H9 (cell line): ENCODE measurements around the gene TBC1D20. TPM values are rescaled to one million over a fixed set of nuclear protein-coding genes. Genes with fewer than 3 reads are reported as not detected.

Experiments used
- DNase-seq: peaks from one replicate; pipeline ENCODE4 v3.0.0-alpha.2; 2017
- H2AFZ ChIP-seq: one replicate; pipeline ENCODE4 v1.6.1; 2013; ENCODE audit warnings: mild to moderate bottlenecking, low read length, control low read depth, moderate library complexity
- H2AK5ac ChIP-seq: 2 replicates; pipeline ENCODE4 v1.6.1; 2013; ENCODE audit warnings: low read length, control low read depth, mixed read lengths; ENCODE audit not compliant: insufficient read length
- H2BK120ac ChIP-seq: one replicate; pipeline ENCODE4 v1.6.1; 2013; ENCODE audit warnings: low read depth, mild to moderate bottlenecking, low read length, control low read depth, inconsistent platforms; ENCODE audit not compliant: poor library complexity, severe bottlenecking
- H2BK12ac ChIP-seq: 2 replicates; pipeline ENCODE4 v1.6.1; 2013; ENCODE audit warnings: low read length, control low read depth, mixed read lengths, low read depth; ENCODE audit not compliant: insufficient read length
- H2BK15ac ChIP-seq: 2 replicates; pipeline ENCODE4 v1.6.1; 2013; ENCODE audit warnings: low read depth, low read length, control low read depth
- H2BK20ac ChIP-seq: one replicate; pipeline ENCODE4 v1.6.1; 2013; ENCODE audit warnings: low read depth, mild to moderate bottlenecking, low read length, control low read depth, inconsistent platforms; ENCODE audit not compliant: poor library complexity, severe bottlenecking
- H2BK5ac ChIP-seq: 2 replicates; pipeline ENCODE4 v1.6.1; 2013; ENCODE audit warnings: low read length, control low read depth, mixed read lengths; ENCODE audit not compliant: insufficient read length
- H3K14ac ChIP-seq: 2 replicates; pipeline ENCODE4 v1.6.1; 2013; ENCODE audit warnings: low read length, control low read depth; ENCODE audit not compliant: insufficient read depth
- H3K18ac ChIP-seq: 2 replicates; pipeline ENCODE4 v1.6.1; 2013; ENCODE audit warnings: low read depth, mild to moderate bottlenecking, mixed read lengths, low read length, control low read depth; ENCODE audit not compliant: insufficient read length
- H3K23ac ChIP-seq: 2 replicates; pipeline ENCODE4 v1.6.1; 2013; ENCODE audit warnings: low read length, control low read depth, mixed read lengths, low read depth; ENCODE audit not compliant: insufficient read length
- H3K23me2 ChIP-seq: 2 replicates; pipeline ENCODE4 v1.6.1; 2013; ENCODE audit warnings: low read depth, mild to moderate bottlenecking, mixed read lengths, low read length, control low read depth; ENCODE audit not compliant: insufficient read length, poor library complexity, severe bottlenecking
- H3K27ac ChIP-seq: 2 replicates; pipeline ENCODE4 v1.5.1; 2013; ENCODE audit warnings: low read length, control low read depth, mixed read lengths, low read depth; ENCODE audit not compliant: insufficient read length
- H3K27me3 ChIP-seq: 2 replicates; pipeline ENCODE4 v1.6.1; 2013; ENCODE audit warnings: low read length, control low read depth, inconsistent platforms; ENCODE audit not compliant: insufficient read depth
- H3K4ac ChIP-seq: 2 replicates; pipeline ENCODE4 v1.6.1; 2013; ENCODE audit warnings: low read depth, mild to moderate bottlenecking, control low read depth, inconsistent platforms, low read length, moderate library complexity
- H3K4me1 ChIP-seq: 2 replicates; pipeline ENCODE4 v1.6.1; 2013; ENCODE audit warnings: low read length, control low read depth, inconsistent platforms; ENCODE audit not compliant: insufficient read depth
- H3K4me2 ChIP-seq: 2 replicates; pipeline ENCODE4 v1.6.1; 2013; ENCODE audit warnings: low read length, control low read depth, mixed read lengths; ENCODE audit not compliant: insufficient read length, insufficient read depth
- H3K56ac ChIP-seq: 2 replicates; pipeline ENCODE4 v1.6.1; 2013; ENCODE audit warnings: low read depth, mild to moderate bottlenecking, mixed read lengths, low read length, control low read depth; ENCODE audit not compliant: insufficient read length
- H3K79me1 ChIP-seq: 2 replicates; pipeline ENCODE4 v1.6.1; 2013; ENCODE audit warnings: low read depth, mild to moderate bottlenecking, moderate library complexity, low read length, control low read depth, inconsistent platforms; ENCODE audit not compliant: insufficient read depth, poor library complexity, severe bottlenecking
- H3K79me2 ChIP-seq: 2 replicates; pipeline ENCODE4 v1.6.1; 2013; ENCODE audit warnings: low read length, control low read depth, inconsistent platforms; ENCODE audit not compliant: insufficient read depth
- H3K9ac ChIP-seq: 2 replicates; pipeline ENCODE4 v1.6.1; 2013; ENCODE audit warnings: low read length, control low read depth, mixed read lengths; ENCODE audit not compliant: insufficient read length; ENCODE audit errors: extremely low read depth
- H3K9me3 ChIP-seq: one replicate; pipeline ENCODE4 v1.6.1; 2013; ENCODE audit warnings: low read depth, low read length, inconsistent platforms; ENCODE audit not compliant: control insufficient read depth
- H3T11ph ChIP-seq: one replicate; pipeline ENCODE4 v1.6.1; 2013; ENCODE audit warnings: mild to moderate bottlenecking, low read length, control low read depth, inconsistent platforms
- H4K20me1 ChIP-seq: one replicate; pipeline ENCODE4 v1.6.1; 2013; ENCODE audit not compliant: control insufficient read depth, insufficient read length, insufficient read depth
- H4K5ac ChIP-seq: 2 replicates; pipeline ENCODE4 v1.6.1; 2013; ENCODE audit warnings: low read depth, mild to moderate bottlenecking, mixed read lengths, low read length, control low read depth; ENCODE audit not compliant: insufficient read length
- H4K8ac ChIP-seq: replicated peaks from 2 replicates; pipeline ENCODE4 v1.6.1; 2013; ENCODE audit warnings: low read length, control low read depth, mixed read lengths, low read depth; ENCODE audit not compliant: insufficient read length
- H4K91ac ChIP-seq: 2 replicates; pipeline ENCODE4 v1.6.1; 2013; ENCODE audit warnings: low read depth, mild to moderate bottlenecking, moderate library complexity, mixed read lengths, low read length, control low read depth; ENCODE audit not compliant: insufficient read length
- H3K27ac Mint-ChIP-seq, 3 experiments: 2 replicates in 2 of 3; 3 replicates in 1 of 3; pipeline ENCODE4 v1.8.0; 2020 to 2021; ENCODE audit warnings: mixed read lengths in 3 of 3, mild to moderate bottlenecking in 1 of 3, moderate library complexity in 1 of 3
- H3K27me3 Mint-ChIP-seq: 2 replicates; pipeline ENCODE4 v1.8.0; 2021; ENCODE audit warnings: low read depth, mild to moderate bottlenecking, moderate library complexity, mixed read lengths
- H3K36me3 Mint-ChIP-seq, 3 experiments: 2 replicates in 2 of 3; 3 replicates in 1 of 3; pipeline ENCODE4 v1.8.0; 2020 to 2021; ENCODE audit warnings: low read depth in 3 of 3, mixed read lengths in 3 of 3; ENCODE audit not compliant: insufficient read depth in 1 of 3
- H3K4me1 Mint-ChIP-seq, 2 experiments: 2 replicates each; pipeline ENCODE4 v1.8.0; 2020; ENCODE audit warnings: mixed read lengths in 2 of 2
- H3K4me3 Mint-ChIP-seq, 2 experiments: 2 replicates in 1 of 2; 3 replicates in 1 of 2; pipeline ENCODE4 v1.8.0; 2020 to 2021; ENCODE audit warnings: mild to moderate bottlenecking in 2 of 2, mixed read lengths in 2 of 2, moderate library complexity in 1 of 2
- H3K9me3 Mint-ChIP-seq, 2 experiments: 2 replicates in 1 of 2; 3 replicates in 1 of 2; pipeline ENCODE4 v1.8.0; 2020; ENCODE audit warnings: mild to moderate bottlenecking in 2 of 2, mixed read lengths in 2 of 2, moderate library complexity in 1 of 2
- WGBS: extraction: QIAGEN DNeasy Blood & Tissue Kit; methylation state at CpG from one replicate; pipeline ENCODE4 v1.1.7; 2013; ENCODE audit warnings: missing lambda C conversion rate, low lambda C conversion rate, mixed read lengths; ENCODE audit not compliant: insufficient read length; ENCODE audit errors: extremely low coverage; 5-methylcytosine and 5-hydroxymethylcytosine counted together
- total RNA-seq: library from RNA; stranded (reverse); gene quantifications from 2 replicates; pipeline ENCODE4 v1.2.1, GENCODE V29; 2021
- TF ChIP-seq, protein P1 (sequence below): fragments of 200-600 bp; sonication (generic); conservative IDR thresholded peaks from 3 replicates; pipeline ENCODE4 v1.8.0; 2021; ENCODE audit warnings: antibody characterized with exemption, mild to moderate bottlenecking

The TBC1D20 gene
- total RNA-seq, 1 experiment from 2014 or later = 17.9 TPM

DNA sequence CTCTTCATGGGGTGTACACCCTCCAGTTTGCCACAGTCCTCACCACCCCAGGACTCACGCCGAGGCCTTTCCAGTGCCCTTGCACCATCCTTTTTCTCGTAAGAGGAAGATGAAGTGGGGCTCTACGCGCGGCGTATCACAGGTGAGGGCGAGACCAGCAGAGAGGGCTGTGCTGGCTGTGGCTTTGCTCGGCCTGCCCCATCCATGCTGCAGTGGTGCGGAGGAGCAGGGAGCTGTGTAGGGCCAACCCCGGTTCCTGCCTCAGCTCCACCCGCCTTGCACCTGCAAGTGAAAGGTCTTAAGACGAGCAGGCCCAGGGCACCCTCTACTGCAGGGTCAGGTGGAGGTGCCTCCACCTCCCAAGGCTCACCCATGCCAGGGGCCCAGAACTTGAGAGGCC is 30.1 kb downstream of the TBC1D20 start:
- no peak overlapping the region for H2AFZ ChIP-seq
- H3K9me3 Mint-ChIP-seq = no peaks in the 10 kb centered on the region

More for the DNA sequence above, 30.1 kb downstream of the TBC1D20 start:
- peaks cover 36% of the 10 kb centered on the region for H3K27me3 Mint-ChIP-seq
- Histone ChIP-seq H3K4me2 (no peak overlapping the region), H2AK5ac (no peak overlapping the region), H2BK120ac (no peak overlapping the region), H4K91ac (no peak overlapping the region), H3K56ac (no peak overlapping the region), H3K14ac (no peak overlapping the region), H3K18ac (no peak overlapping the region), H2BK5ac (no peak overlapping the region), H3T11ph (no peak overlapping the region), H2BK12ac (no peak overlapping the region), H2BK20ac (no peak overlapping the region), H3K27ac (no peak overlapping the region), H4K5ac (no peak overlapping the region), H3K27me3 (peaks cover 5% of the 10 kb centered on the region; the same call in 1 of the 2 replicates), H3K9ac (no peak overlapping the region), H3K79me2 (no peaks in the 10 kb centered on the region), H2BK15ac (no peak overlapping the region), H3K79me1 (no peaks in the 10 kb centered on the region), H3K4me1 (peaks cover 3% of the 10 kb centered on the region; the same call in 1 of the 2 replicates), H3K9me3 (no peaks in the 10 kb centered on the region), H4K8ac (no peak overlapping the region), H3K23me2 (no peaks in the 10 kb centered on the region), H4K20me1 (no peaks in the 10 kb centered on the region), H3K4ac (no peak overlapping the region), H3K23ac (no peak overlapping the region)
- H3K4me1 Mint-ChIP-seq = peaks cover 26 to 32% of the 10 kb centered on the region in 2 experiments
- DNase-seq = no peak
- H3K27ac Mint-ChIP-seq = no peak overlapping the region
- TF ChIP-seq, protein P1, sequence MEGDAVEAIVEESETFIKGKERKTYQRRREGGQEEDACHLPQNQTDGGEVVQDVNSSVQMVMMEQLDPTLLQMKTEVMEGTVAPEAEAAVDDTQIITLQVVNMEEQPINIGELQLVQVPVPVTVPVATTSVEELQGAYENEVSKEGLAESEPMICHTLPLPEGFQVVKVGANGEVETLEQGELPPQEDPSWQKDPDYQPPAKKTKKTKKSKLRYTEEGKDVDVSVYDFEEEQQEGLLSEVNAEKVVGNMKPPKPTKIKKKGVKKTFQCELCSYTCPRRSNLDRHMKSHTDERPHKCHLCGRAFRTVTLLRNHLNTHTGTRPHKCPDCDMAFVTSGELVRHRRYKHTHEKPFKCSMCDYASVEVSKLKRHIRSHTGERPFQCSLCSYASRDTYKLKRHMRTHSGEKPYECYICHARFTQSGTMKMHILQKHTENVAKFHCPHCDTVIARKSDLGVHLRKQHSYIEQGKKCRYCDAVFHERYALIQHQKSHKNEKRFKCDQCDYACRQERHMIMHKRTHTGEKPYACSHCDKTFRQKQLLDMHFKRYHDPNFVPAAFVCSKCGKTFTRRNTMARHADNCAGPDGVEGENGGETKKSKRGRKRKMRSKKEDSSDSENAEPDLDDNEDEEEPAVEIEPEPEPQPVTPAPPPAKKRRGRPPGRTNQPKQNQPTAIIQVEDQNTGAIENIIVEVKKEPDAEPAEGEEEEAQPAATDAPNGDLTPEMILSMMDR = no peak
- H3K36me3 Mint-ChIP-seq = peaks cover 14 to 53% (median 51%) of the 10 kb centered on the region in 3 experiments; a peak in 6 of 7 replicates
- H3K4me3 Mint-ChIP-seq = no peak overlapping the region
- WGBS = no CpG with 5 or more reads among the region's 13 CpGs
